Astrocyte (in vitro differentiated cells and primary cell): ENCODE results near the gene ATXN2. TPM values are rescaled to one million over a fixed set of nuclear protein-coding genes. Genes with fewer than 3 reads are reported as not detected.
"Not testable (repeated sequence)": the region's sequence is repeated elsewhere in the genome, so short reads cannot be mapped to it uniquely, and the experiment has no call there.

Source experiments
- DNase-seq: peaks from one replicate; pipeline ENCODE4 v3.0.0-alpha.2; 2010; ENCODE audit warnings: low read depth
- FAIRE-seq: peaks from 2 replicates; lab custom pipeline; 2011; peaks lifted over from hg19 to GRCh38; lab: Jason Lieb, UNC
- H2AFZ ChIP-seq: 2 replicates; pipeline ENCODE4 v1.6.0; 2012; ENCODE audit warnings: low read depth, low read length, inconsistent platforms
- H3K27ac ChIP-seq: 2 replicates; pipeline ENCODE4 v1.5.1; 2011; ENCODE audit warnings: low read depth, low read length, inconsistent platforms
- H3K27me3 ChIP-seq: 2 replicates; pipeline ENCODE4 v1.6.0; 2011; ENCODE audit warnings: low read length, inconsistent platforms; ENCODE audit not compliant: insufficient read depth
- H3K36me3 ChIP-seq: 2 replicates; pipeline ENCODE4 v1.5.1; 2011; ENCODE audit warnings: low read length, inconsistent platforms; ENCODE audit not compliant: insufficient read depth
- H3K4me1 ChIP-seq: 2 replicates; pipeline ENCODE4 v1.5.1; 2011; ENCODE audit warnings: low read length, inconsistent platforms; ENCODE audit not compliant: insufficient read depth
- H3K4me2 ChIP-seq: 2 replicates; pipeline ENCODE4 v1.6.0; 2012; ENCODE audit warnings: low read length, inconsistent platforms
- H3K4me3 ChIP-seq: 2 replicates; pipeline ENCODE4 v1.5.1; 2011; ENCODE audit warnings: low read depth, mild to moderate bottlenecking, low read length, inconsistent platforms; ENCODE audit not compliant: insufficient read depth
- H3K79me2 ChIP-seq: 2 replicates; pipeline ENCODE4 v1.6.0; 2012; ENCODE audit warnings: mild to moderate bottlenecking, low read length, inconsistent platforms; ENCODE audit not compliant: insufficient read depth
- H3K9ac ChIP-seq: 2 replicates; pipeline ENCODE4 v1.6.0; 2012; ENCODE audit warnings: mild to moderate bottlenecking, low read length, inconsistent platforms
- H3K9me3 ChIP-seq: 2 replicates; pipeline ENCODE4 v1.5.1; 2012; ENCODE audit warnings: low read depth, mild to moderate bottlenecking, low read length, inconsistent platforms; ENCODE audit not compliant: insufficient read depth
- H4K20me1 ChIP-seq: 2 replicates; pipeline ENCODE4 v1.6.0; 2012; ENCODE audit warnings: low read length, inconsistent platforms; ENCODE audit not compliant: insufficient read depth
- H3K27ac Mint-ChIP-seq: one replicate; pipeline ENCODE4 v1.8.0; 2021; ENCODE audit warnings: mild to moderate bottlenecking, mixed read lengths; ENCODE audit not compliant: unreplicated experiment
- H3K27me3 Mint-ChIP-seq: one replicate; pipeline ENCODE4 v1.8.0; 2021; ENCODE audit warnings: low read depth, mixed read lengths; ENCODE audit not compliant: unreplicated experiment
- H3K36me3 Mint-ChIP-seq: one replicate; pipeline ENCODE4 v1.8.0; 2021; ENCODE audit warnings: low read depth, mixed read lengths; ENCODE audit not compliant: unreplicated experiment
- H3K4me1 Mint-ChIP-seq: one replicate; pipeline ENCODE4 v1.8.0; 2021; ENCODE audit warnings: low read depth, mixed read lengths; ENCODE audit not compliant: unreplicated experiment
- H3K4me3 Mint-ChIP-seq: one replicate; pipeline ENCODE4 v1.8.0; 2021; ENCODE audit warnings: mild to moderate bottlenecking, moderate library complexity, mixed read lengths; ENCODE audit not compliant: unreplicated experiment
- H3K9me3 Mint-ChIP-seq: one replicate; pipeline ENCODE4 v1.8.0; 2021; ENCODE audit warnings: mild to moderate bottlenecking, mixed read lengths; ENCODE audit not compliant: unreplicated experiment
- CTCF ChIP-seq: IDR thresholded peaks from 2 replicates; pipeline ENCODE4 v1.5.1; 2011; ENCODE audit warnings: low read depth, mild to moderate bottlenecking, inconsistent platforms, low read length, moderate library complexity; ENCODE audit not compliant: insufficient read depth
- EZH2 ChIP-seq: IDR thresholded peaks from 2 replicates; pipeline ENCODE4 v1.6.1; 2012; ENCODE audit warnings: mild to moderate bottlenecking, low read length, inconsistent platforms; ENCODE audit not compliant: insufficient read depth
- total RNA-seq: library from RNA; stranded (reverse); gene quantifications from 2 replicates; pipeline ENCODE4 v1.2.1, GENCODE V29; 2021

The ATXN2 gene
- total RNA-seq, 1 donor from 2014 or later, result 58.0 TPM

GRCh38 chr12:111624540-111624939, 25.4 kb upstream of the ATXN2 start:
- H3K9ac ChIP-seq, result no peak overlapping the region
- no peak overlapping the region for H3K27ac ChIP-seq
- H3K27ac Mint-ChIP-seq, result no peak overlapping the region
- H3K4me2 ChIP-seq, result no peak overlapping the region
- H3K27me3 Mint-ChIP-seq, result no peaks in the 10 kb centered on the region
- H2AFZ ChIP-seq, result no peak overlapping the region
- no peaks in the 10 kb centered on the region for H3K4me1 ChIP-seq
- FAIRE-seq, result no peak
- H3K4me3 ChIP-seq, result no peak overlapping the region
- H3K36me3 ChIP-seq, result no peaks in the 10 kb centered on the region
- H3K79me2 ChIP-seq, result no peaks in the 10 kb centered on the region
- peaks cover 2% of the 10 kb centered on the region for H3K36me3 Mint-ChIP-seq
- no peak overlapping the region for H3K4me3 Mint-ChIP-seq
- no peak for TF ChIP-seq EZH2
- no peak for TF ChIP-seq CTCF
- H3K4me1 Mint-ChIP-seq, result no peaks in the 10 kb centered on the region
- H4K20me1 ChIP-seq, result no peaks in the 10 kb centered on the region
- no peak for DNase-seq
- H3K9me3 Mint-ChIP-seq, result no peaks in the 10 kb centered on the region
- no peaks in the 10 kb centered on the region for H3K27me3 ChIP-seq
- H3K9me3 ChIP-seq, result no peaks in the 10 kb centered on the region

GRCh38 chr12:111617841-111618240, 18.7 kb upstream of the ATXN2 start:
- H3K27me3 Mint-ChIP-seq, H3K79me2 ChIP-seq, H3K4me3 Mint-ChIP-seq, H3K27me3 ChIP-seq, H3K9me3 ChIP-seq, H3K36me3 ChIP-seq, FAIRE-seq, H3K4me3 ChIP-seq, H3K4me2 ChIP-seq, H3K4me1 Mint-ChIP-seq, H3K9me3 Mint-ChIP-seq, H3K27ac ChIP-seq, H3K9ac ChIP-seq, H3K27ac Mint-ChIP-seq, H3K4me1 ChIP-seq, DNase-seq, H2AFZ ChIP-seq, H4K20me1 ChIP-seq: not testable (repeated sequence)
- peaks cover 13% of the 10 kb centered on the region for H3K36me3 Mint-ChIP-seq

GRCh38 chr12:111616177-111616623, 17.1 kb upstream of the ATXN2 start:
- peaks cover 13% of the 10 kb centered on the region for H3K36me3 Mint-ChIP-seq
- H3K27ac Mint-ChIP-seq, result no peak overlapping the region
- H3K4me1 ChIP-seq, result no peaks in the 10 kb centered on the region
- no peaks in the 10 kb centered on the region for H3K27me3 ChIP-seq
- no peaks in the 10 kb centered on the region for H3K9me3 ChIP-seq
- peak; percentile 4 for DNase-seq
- no peak overlapping the region for H3K4me3 Mint-ChIP-seq
- no peaks in the 10 kb centered on the region for H4K20me1 ChIP-seq
- H3K4me2 ChIP-seq, result no peak overlapping the region
- H3K27me3 Mint-ChIP-seq, result no peaks in the 10 kb centered on the region
- H3K79me2 ChIP-seq, result no peaks in the 10 kb centered on the region
- H3K9me3 Mint-ChIP-seq, result peaks cover 2% of the 10 kb centered on the region
- no peak overlapping the region for H2AFZ ChIP-seq
- no peak for FAIRE-seq
- TF ChIP-seq CTCF (no peak), EZH2 (no peak)
- no peak overlapping the region for H3K4me3 ChIP-seq
- H3K36me3 ChIP-seq, result no peaks in the 10 kb centered on the region
- H3K9ac ChIP-seq, result no peak overlapping the region
- H3K4me1 Mint-ChIP-seq, result no peaks in the 10 kb centered on the region
- no peak overlapping the region for H3K27ac ChIP-seq
